Endodermal cell (in vitro differentiated cells): ENCODE measurements around the gene LINC00305. TPM values are rescaled to one million over a fixed set of nuclear protein-coding genes. Genes with fewer than 3 reads are reported as not detected.

Source experiments
- DNase-seq: peaks from one replicate; pipeline ENCODE4 v3.0.0-alpha.2; 2017
- H3K27ac ChIP-seq: 2 replicates; pipeline ENCODE4 v1.5.1; 2013; ENCODE audit warnings: mild to moderate bottlenecking, low read depth, low read length, moderate library complexity
- H3K27me3 ChIP-seq: 2 replicates; pipeline ENCODE4 v1.6.1; 2013; ENCODE audit warnings: mild to moderate bottlenecking, low read length, moderate library complexity; ENCODE audit not compliant: insufficient read depth, control insufficient read depth, poor library complexity, severe bottlenecking
- H3K36me3 ChIP-seq: 2 replicates; pipeline ENCODE4 v1.7.0; 2013; ENCODE audit warnings: mild to moderate bottlenecking, low read length, moderate library complexity; ENCODE audit not compliant: control insufficient read depth, insufficient read depth
- H3K4me1 ChIP-seq: one replicate; pipeline ENCODE4 v1.7.0; 2013; ENCODE audit warnings: low read length; ENCODE audit not compliant: control insufficient read depth, insufficient read depth
- H3K4me3 ChIP-seq: 2 replicates; pipeline ENCODE4 v1.5.1; 2013; ENCODE audit warnings: mild to moderate bottlenecking, low read length, moderate library complexity
- H3K9ac ChIP-seq: 2 replicates; pipeline ENCODE4 v1.6.1; 2013; ENCODE audit warnings: mild to moderate bottlenecking, low read length, moderate library complexity; ENCODE audit not compliant: poor library complexity, severe bottlenecking; ENCODE audit errors: extremely low read depth
- H3K9me3 ChIP-seq: 2 replicates; pipeline ENCODE4 v1.6.1; 2013; ENCODE audit warnings: mild to moderate bottlenecking, low read length, moderate library complexity; ENCODE audit not compliant: control insufficient read depth
- H3K27ac Mint-ChIP-seq: 2 replicates; pipeline ENCODE4 v1.8.0; 2020; ENCODE audit warnings: mixed read lengths
- H3K27me3 Mint-ChIP-seq: 2 replicates; pipeline ENCODE4 v1.8.0; 2021; ENCODE audit warnings: mild to moderate bottlenecking, mixed read lengths; ENCODE audit not compliant: insufficient read depth
- H3K36me3 Mint-ChIP-seq: 2 replicates; pipeline ENCODE4 v1.8.0; 2020; ENCODE audit warnings: low read depth, mixed read lengths
- H3K4me1 Mint-ChIP-seq: 2 replicates; pipeline ENCODE4 v1.8.0; 2020; ENCODE audit warnings: mixed read lengths
- H3K4me3 Mint-ChIP-seq: 2 replicates; pipeline ENCODE4 v1.8.0; 2020; ENCODE audit warnings: mild to moderate bottlenecking, moderate library complexity, mixed read lengths
- H3K9me3 Mint-ChIP-seq: 2 replicates; pipeline ENCODE4 v1.8.0; 2020; ENCODE audit warnings: mild to moderate bottlenecking, mixed read lengths
- WGBS, 2 experiments: methylation state at CpG; one replicate each; pipeline versions ENCODE4 v1.1.5 to v1.1.7; 2013; ENCODE audit warnings: missing lambda C conversion rate in 2 of 2, mixed read lengths in 1 of 2; ENCODE audit not compliant: insufficient coverage in 1 of 2, insufficient read length in 1 of 2; 5-methylcytosine and 5-hydroxymethylcytosine counted together
- total RNA-seq, 2 donors: library from RNA; stranded (reverse); fragmentation: NEBNext Ultra II Directional in 1 of 2; extraction: Animal tissue kit (Norgen Biotek cat#: 25700) in 1 of 2; gene quantifications; 2 replicates in 1 of 2; 3 replicates in 1 of 2; pipeline ENCODE4 v1.2.1, GENCODE V29; 2021
- TF ChIP-seq, protein P1 (sequence below): fragments of 200-600 bp; sonication (generic); conservative IDR thresholded peaks from 2 replicates; pipeline ENCODE4 v1.5.0; 2021; ENCODE audit warnings: antibody characterized with exemption, mild to moderate bottlenecking

LINC00305 gene
- total RNA-seq, 2 donors from 2014 or later = not detected

DNA sequence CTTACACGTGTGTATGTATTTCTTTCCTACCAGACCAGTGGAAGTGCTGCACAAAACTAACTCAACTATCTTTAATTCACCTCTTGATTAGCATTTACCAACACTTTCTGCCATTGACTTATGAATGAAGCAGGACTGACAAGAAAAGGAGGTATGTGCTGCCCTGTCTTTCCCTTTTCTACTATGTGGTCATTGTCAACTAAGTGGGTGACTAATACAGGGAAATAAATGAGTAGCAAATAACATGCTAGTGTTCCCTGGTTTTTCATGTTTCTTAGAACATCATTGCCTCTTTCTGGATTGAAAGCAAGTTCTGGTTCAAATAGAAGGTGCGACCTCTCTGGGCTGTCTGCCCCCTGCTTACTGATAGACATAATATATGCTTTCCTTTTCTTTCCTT, 58.0 kb downstream of the LINC00305 start:
- Mint-ChIP-seq H3K27me3 (no peaks in the 10 kb centered on the region), H3K27ac (no peak overlapping the region), H3K9me3 (peaks cover 11% of the 10 kb centered on the region), H3K4me1 (peaks cover 5% of the 10 kb centered on the region), H3K36me3 (no peaks in the 10 kb centered on the region), H3K4me3 (no peak overlapping the region)
- Histone ChIP-seq H3K9me3 (peaks cover 10% of the 10 kb centered on the region), H3K4me1 (no peaks in the 10 kb centered on the region), H3K36me3 (no peaks in the 10 kb centered on the region), H3K27ac (no peak overlapping the region), H3K4me3 (no peak overlapping the region), H3K27me3 (no peaks in the 10 kb centered on the region), H3K9ac (no peak overlapping the region)
- 89 to 94% methylated on average over 1 to 2 of the region's 2 CpGs for WGBS, 2 experiments
- no peak for DNase-seq
- TF ChIP-seq, protein P1, sequence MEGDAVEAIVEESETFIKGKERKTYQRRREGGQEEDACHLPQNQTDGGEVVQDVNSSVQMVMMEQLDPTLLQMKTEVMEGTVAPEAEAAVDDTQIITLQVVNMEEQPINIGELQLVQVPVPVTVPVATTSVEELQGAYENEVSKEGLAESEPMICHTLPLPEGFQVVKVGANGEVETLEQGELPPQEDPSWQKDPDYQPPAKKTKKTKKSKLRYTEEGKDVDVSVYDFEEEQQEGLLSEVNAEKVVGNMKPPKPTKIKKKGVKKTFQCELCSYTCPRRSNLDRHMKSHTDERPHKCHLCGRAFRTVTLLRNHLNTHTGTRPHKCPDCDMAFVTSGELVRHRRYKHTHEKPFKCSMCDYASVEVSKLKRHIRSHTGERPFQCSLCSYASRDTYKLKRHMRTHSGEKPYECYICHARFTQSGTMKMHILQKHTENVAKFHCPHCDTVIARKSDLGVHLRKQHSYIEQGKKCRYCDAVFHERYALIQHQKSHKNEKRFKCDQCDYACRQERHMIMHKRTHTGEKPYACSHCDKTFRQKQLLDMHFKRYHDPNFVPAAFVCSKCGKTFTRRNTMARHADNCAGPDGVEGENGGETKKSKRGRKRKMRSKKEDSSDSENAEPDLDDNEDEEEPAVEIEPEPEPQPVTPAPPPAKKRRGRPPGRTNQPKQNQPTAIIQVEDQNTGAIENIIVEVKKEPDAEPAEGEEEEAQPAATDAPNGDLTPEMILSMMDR = no peak

DNA sequence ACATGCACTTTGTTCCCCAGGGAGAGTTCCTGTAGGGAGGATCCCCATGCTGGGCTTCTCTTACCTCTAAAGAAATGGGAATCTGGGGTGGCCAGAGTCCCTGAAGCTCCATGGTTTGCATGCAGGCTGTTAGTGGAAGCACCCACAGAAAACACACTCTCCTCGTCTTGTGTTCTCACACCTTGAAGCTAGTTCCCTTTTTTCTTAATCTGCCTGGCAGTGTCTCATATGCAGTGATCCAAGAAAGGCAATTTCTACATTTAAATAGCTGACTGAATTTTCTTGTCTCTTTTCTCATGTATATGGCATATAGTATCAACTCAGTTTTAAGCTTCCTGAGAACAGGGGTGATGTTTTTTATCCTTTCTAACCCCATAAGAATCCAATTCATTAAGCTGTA, 65.0 kb downstream of the LINC00305 start:
- Histone ChIP-seq H3K4me1 (no peaks in the 10 kb centered on the region), H3K27me3 (no peaks in the 10 kb centered on the region), H3K4me3 (no peak overlapping the region), H3K9ac (no peak overlapping the region), H3K27ac (no peak overlapping the region), H3K36me3 (no peaks in the 10 kb centered on the region), H3K9me3 (peaks cover 10% of the 10 kb centered on the region)
- WGBS, 2 experiments = 84 to 100% methylated on average over 1 of the region's 1 CpG
- peaks cover 3% of the 10 kb centered on the region for H3K9me3 Mint-ChIP-seq
- H3K4me3 Mint-ChIP-seq = no peak overlapping the region
- no peak for DNase-seq
- peaks cover 6% of the 10 kb centered on the region for H3K4me1 Mint-ChIP-seq
- no peak overlapping the region for H3K27ac Mint-ChIP-seq
- H3K27me3 Mint-ChIP-seq = no peaks in the 10 kb centered on the region
- no peaks in the 10 kb centered on the region for H3K36me3 Mint-ChIP-seq
- TF ChIP-seq, protein P1 = no peak

DNA sequence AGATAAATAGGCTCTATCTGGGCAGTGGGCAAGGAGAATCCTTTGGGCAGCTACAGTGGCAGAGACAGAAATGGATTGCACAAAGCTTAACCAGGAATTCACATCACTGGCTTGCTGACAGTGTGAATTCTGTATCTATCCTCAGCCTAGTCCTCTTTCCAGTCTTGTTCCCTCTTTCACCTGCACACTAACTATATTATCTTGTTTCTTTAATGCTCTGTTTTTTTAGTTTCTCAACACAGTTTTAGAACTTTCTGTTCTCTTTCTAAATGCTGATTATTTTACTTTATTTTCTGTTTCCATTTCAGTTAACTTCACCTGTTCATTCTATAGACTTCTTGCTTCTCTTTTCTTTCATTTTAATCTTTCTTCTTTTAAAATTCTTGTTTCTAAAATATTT, 66.4 kb downstream of the LINC00305 start:
- Histone ChIP-seq H3K36me3 (no peaks in the 10 kb centered on the region), H3K4me3 (no peak overlapping the region), H3K9me3 (no peaks in the 10 kb centered on the region), H3K4me1 (no peaks in the 10 kb centered on the region), H3K9ac (no peak overlapping the region), H3K27me3 (no peaks in the 10 kb centered on the region), H3K27ac (no peak overlapping the region)
- H3K27me3 Mint-ChIP-seq = no peaks in the 10 kb centered on the region
- no peak for DNase-seq
- H3K9me3 Mint-ChIP-seq = peaks cover under 1% of the 10 kb centered on the region
- H3K27ac Mint-ChIP-seq = no peak overlapping the region
- TF ChIP-seq, protein P1 = no peak
- H3K4me3 Mint-ChIP-seq = no peak overlapping the region
- H3K36me3 Mint-ChIP-seq = no peaks in the 10 kb centered on the region
- H3K4me1 Mint-ChIP-seq = peaks cover 6% of the 10 kb centered on the region
